NCI-H2227 treated with DMSO at 0.1 percent for 48 hours (cell line): ENCODE measurements around the gene TPRG1.

ENCODE experiments used
- DNase-seq: peaks from one replicate; lab custom pipeline; 2025; lab: John Stamatoyannopoulos, UW

TPRG1 gene

DNA sequence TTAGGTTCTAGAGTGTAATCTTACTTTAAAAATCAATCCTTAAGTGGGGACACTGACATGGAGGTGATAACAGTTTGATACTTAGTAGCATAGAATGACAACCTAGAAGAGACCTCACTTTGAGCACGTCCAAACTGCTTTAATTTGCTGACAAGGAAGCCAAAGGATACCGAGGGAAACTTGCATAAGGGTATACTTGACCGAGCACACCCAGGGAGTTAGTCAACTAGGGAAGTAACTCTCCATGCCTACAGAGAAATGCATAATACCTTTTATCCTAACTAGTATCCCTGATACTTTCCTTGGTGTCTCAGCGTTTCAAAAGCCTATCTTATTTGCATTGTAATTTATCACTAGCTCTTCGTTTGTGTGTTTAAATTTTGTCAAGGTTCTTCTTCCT, 5.5 kb upstream of the TPRG1 start:
- DNase-seq, result no peak

DNA sequence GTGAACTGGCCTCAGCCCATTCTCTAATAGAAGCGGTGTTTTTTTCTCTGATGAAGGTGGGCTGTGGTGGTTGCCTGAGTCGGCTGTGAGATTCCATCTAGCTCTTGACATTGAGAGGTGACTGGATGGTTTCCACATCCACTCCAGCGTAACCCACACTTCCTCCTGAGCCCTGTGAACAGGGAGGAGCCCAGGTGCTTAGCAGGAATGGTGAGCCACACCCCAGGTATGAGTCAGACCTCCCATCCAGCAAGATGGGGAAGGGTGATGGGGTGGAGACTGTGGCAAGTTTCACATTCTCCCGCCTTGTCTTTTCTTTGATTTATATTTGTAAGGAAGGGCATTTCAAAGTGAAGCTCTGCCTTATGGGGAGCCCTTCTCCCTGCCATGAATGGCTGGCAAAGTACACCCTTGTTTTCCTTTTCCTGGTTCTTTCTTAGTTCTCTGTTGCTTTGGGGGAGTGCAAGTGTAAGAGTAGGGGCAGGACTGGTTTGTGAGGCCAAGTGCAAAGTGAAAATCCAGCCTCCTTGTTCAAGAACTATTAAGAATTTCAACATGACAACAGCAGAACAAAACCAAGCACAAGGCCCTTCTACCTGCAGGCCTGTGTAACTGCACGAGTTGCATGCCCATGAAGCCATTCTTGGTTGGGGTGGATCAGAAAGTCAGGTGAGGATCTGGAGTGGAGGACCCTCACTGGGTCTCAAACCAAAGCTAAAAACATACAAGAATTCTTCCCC, 4.6 kb upstream of the TPRG1 start:
- DNase-seq, result no peak

DNA sequence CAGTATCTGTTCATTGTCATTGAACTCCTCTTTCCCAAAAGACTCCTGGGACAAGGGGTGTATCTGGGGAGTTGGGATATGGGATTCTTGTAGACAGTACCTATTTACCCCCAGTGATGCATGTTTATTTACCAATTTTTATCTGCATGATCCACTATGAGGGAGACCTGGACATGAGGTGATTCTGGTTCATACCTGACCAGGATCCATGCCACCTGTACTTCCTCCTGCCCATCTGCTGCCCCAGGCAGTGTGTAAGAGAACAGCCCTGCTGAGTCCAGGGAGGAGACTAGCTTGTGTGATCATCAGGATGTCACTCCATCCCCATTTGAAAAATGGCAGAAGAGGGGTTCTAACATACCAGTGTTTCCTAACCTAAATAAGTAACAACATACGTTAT, 3.1 kb upstream of the TPRG1 start:
- DNase-seq, result no peak

DNA sequence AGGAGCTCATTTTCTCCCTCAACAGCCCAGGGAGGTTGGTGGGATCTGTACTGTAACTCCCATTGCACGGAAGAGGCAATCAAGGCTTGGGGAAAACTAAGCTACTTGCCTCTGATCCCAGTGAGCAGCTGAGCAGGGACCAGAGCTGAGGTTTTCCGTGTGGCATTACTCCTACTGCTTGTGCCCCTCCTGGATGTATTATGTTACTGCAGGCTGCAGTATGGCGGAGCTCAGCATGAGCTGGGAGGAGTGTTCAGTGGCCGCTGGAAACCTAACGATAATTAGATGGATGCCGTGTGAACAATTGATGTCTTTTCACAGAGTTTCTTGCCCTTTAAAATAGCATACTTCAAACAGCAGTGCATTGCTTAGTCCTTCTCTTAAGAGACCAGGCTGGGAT, 2.0 kb upstream of the TPRG1 start:
- peak; percentile 74 for DNase-seq

DNA sequence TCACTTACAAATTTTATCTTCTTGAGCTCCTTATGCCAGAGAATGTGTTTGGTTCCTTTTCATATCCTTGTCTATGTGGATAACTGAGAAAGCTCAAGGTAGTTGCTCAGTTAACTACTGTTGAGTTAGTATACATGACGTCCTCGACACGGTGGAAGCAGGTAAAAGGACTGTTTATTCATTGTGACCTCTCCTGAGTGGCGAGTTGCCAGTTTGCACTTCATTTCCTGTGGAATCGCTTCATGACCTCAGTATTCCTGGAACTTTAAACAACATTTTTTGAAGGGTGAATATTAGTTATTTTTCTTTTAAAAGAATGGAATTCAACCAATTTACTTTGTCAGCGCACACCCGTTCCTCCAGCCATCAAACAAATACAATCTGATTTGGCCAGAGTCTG, 1.2 kb upstream of the TPRG1 start:
- no peak for DNase-seq

DNA sequence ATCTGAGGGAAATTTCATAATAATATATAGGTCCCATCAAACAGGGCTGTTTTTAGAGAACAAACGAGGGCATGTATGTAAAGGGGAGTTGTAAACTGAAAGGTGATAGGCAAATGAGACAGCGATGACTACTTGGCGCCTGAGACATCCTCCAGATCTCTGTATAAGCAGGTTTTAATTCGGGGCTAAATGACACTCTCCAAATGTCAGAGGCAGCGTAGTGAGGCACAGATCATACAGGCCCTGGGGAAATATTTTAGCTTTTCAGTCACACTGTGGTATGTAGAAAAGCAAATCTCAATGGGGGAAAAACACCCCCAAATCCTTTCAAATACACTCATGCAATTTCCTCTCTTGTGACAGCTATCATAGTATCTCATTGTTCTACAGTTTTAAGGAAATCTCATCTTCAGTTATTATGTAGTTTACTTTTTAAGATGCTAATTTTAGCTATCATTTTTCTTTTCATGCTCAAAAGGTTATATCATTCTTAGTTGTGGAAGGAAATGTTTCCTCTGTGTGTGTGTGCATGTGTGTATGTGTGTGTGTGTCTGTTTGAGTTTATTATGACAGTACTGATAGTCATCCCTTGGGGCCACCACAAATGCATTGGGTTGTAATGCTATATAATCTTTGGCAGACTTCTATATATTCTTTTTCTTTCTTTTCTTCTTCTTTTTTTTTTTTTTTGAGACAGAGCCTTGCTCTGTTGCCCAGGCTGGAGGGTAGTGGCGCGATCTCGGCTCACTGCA, 1.1 kb downstream of the TPRG1 start:
- no peak for DNase-seq

DNA sequence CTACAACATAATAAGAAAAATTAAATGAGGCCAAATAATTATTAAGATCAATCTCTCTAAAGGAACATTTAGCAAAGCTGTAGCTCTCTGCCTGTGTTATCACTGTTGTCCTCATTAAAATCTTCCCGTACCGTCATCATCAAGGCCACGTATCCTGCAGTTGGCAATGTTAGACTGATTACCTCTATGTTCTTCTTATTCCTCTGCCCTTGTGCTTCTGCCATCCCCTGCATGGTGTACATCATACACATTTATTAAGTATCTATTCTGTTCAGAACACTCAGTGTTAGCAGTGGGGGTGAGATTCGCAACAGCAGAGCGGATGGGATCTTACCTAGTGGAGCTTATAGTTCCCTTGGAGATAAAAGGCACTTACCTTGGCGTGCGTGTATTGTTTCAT, 12.8 kb downstream of the TPRG1 start:
- DNase-seq, result no peak

DNA sequence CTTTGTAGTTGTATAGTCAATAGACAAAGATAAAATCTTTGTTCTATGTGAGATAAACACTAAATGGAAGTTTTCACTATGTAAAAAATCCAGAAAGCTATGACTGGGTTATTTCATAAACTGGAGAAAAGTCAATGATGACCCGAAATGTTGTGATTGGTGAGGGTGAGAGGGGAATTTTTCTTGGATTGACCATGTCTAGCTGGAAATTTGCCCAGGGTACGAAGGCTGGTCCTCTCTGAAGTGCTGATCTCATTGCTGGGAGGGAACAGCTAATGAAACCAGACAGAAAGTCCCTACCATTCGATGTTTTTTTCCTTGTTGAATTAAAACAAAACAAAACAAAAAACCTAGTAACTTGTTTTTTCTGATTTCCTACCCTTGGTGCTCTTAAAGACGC, 14.3 kb downstream of the TPRG1 start:
- no peak for DNase-seq

DNA sequence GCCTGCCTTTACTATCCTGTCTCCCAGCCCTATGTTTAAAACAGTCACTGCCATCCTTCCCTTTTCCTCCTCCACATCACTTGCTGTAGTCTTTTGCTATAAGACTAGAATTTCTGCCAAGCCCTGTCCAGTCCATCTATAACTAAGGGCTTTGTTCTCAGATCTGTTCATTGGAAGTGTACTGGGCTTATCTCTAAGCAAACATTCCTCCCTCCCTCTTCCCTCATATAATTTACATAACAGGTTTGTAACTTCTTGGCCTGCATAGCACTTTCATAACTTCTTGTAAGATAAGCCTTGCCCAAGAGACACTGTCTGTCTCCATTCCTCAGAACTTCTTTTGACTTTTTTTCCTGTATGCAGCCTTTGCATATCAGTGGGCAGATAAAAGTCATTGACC, 16.7 kb downstream of the TPRG1 start:
- no peak for DNase-seq

DNA sequence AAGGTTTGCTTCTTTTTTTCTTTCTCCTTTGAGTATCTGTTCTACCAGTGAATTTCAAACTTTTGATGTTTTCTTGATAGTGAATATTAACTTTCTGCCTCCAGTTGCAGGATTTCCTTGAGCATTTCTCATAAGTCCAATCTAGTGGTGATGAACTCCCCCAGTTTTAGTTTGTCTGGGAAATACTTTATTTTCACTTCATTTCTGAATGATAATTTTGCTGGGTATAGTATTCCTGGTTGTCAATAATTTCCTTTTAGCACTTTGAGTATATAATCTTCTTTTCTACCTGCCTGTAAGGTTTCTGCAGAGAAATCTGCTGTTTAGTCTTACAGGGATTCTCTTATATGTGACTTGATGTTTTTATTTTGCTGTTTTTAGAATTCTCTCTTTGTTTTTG, 21.0 kb downstream of the TPRG1 start:
- DNase-seq, result no peak

DNA sequence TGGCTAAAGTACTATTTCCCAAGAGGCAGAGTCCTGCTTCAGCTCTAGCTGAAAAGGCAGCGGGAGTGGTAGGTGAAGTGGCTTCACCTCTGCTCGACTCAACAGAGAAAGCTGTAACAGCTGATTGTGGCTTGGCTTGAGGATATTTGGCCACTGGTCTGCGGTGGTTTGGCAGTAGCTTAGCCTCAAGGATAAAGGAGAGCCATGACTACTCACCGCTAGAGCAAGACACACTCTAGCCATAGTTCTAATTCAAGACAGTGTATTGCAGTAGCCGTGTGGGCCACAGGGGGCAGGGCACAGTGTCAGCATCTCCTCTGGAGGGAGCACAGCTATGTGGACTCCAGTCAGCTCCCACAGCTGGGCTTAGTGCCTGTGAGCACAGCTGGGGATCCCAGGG, 23.5 kb downstream of the TPRG1 start:
- no peak for DNase-seq

DNA sequence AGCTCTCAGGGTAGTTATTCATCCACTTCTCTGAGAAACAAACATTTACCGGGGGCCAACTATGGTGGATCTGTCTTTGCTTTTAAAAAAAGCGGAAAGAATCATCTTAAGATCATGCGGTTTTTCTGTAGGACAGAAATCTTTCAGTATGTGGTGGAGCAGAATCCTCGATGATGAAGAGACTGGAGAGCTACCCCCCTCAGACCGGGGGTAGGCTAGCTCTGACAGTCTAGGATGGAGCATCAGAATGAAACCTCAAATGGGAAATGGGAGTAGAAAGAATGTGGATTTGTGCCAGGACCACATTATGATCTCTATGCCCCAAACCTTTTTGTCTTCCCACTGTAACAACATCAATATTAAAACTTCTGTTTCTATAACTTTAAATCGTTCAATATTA, 30.3 kb downstream of the TPRG1 start:
- no peak for DNase-seq

DNA sequence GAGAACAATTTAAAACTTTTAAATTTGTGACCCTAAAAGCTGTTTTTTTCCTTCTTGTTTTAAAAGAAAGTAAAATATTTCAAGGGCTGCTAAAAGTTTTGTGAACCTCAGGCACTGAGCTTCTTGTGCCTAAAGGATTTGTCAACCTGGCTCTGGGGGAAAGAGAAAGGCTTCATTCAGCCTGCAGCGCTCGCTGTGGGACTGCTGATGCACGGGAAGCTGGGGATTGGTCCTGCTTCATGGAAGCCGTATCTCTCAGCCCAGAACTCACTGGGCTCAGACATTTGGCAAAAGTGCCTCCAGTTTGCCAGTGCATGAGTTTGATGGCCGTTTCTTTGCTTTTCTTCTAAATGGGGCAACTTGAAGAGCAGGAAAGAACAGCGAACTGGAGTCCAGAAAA, 30.8 kb downstream of the TPRG1 start:
- DNase-seq, result no peak

DNA sequence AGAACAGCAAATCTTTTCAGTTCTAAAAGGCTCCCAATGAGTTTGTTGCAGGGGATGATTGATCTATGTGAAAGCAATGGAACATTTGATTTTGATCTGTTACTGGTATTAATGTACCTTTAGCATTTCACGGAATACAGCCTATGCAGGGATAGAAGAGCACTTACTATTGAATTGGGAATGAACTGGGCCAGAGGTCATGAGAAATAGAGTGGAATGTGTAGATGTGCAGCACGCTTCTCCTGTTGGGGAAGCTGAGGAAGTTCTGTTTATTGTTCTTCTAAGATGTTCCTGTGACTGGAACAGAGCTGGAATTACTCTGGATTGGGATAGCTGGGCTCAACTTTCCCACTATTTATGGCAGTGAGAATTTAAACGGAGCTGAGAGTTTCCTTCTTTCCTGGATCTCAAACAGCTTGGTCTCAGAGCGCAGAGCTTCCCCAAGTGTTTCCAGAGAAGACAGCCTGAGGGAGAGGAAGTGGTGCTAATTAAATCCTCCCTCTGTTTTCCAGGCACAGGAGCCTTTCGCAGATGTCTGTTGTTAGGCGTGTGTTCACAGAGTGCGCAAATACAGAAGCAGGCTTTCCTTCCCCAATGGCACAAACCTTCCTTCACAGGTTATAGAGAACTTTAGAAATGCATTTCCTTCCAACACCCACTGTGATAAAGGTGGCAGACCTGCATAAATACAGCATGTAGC, 32.5 kb downstream of the TPRG1 start:
- no peak for DNase-seq

DNA sequence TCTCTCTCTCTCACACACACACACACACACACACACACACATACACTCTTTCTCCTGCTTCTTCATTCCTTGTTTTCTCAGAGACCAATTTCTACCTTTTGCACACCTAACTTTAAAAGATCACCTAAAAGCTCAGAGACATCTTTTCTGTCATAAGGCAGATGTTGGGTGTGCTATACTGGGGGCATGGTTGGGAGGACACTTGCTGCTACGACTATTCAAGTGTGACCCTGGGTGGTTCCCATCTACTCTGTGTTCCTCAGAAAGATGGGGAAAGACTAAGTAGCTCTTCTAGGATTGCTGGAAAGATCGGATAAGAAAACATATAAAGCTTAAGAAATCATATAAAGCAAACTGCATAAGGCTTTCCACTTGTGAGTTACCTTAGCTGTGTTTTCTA, 33.2 kb downstream of the TPRG1 start:
- DNase-seq, result no peak

DNA sequence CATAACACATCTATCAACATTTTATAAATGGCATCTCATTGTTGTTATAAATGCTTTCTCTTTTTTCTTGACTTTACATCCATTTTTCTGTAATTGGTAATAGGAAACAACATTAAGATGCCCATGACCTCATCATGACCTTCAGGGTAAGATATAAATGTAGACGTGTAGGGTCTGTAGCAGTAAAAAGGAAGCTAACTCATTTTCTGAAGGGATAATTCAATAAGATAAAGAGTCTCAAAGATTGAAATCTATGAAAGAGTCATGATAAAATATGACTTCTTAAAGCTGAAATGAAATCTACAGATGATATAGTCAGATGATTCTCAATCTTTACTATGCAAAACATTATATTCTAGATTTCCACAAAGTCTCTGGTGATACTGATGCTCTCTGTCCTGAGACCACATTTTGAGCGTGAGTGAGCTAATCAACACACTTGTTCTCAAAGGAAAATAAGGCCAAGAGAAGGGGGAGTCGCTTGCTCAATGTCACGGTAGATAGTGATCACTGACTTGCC, 38.5 kb downstream of the TPRG1 start:
- DNase-seq, result no peak

DNA sequence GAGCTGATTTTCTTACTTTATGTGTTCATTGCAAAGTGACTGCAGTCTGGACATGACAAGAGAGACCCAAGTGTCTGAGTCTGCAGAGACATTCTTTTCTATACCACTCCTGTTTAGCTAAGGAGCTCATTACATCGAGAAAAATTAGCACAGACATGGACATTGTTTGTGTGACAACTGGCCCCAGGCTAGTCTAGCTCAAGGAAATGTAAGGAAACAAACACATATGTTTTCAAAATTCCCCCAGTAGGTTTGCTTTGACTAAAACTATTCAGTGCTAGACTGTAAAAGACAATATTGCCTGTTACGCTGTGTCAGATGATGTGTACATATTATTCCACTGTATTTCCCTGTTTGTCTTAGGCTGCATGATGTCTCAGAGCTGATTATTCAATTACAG, 40.9 kb downstream of the TPRG1 start:
- DNase-seq, result no peak

DNA sequence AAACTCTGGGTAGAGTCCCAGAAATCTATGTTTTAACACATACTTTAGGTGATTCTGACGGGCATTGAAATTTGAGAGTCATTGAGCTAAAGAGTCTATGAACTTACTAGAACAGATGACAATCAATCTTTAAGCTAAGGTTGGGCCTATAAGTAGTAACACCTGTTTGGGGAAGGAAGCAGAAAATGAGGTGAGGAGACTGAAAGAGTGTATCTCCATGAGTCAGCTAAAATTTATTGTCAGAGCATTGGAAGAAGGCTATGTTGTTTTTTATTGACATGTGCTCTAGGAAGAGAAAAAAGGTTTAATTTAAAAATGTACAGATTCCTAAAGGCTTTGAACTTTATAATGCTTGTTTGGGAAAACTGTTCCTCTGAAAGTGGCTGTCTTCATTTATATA, 42.9 kb downstream of the TPRG1 start:
- DNase-seq, result no peak

DNA sequence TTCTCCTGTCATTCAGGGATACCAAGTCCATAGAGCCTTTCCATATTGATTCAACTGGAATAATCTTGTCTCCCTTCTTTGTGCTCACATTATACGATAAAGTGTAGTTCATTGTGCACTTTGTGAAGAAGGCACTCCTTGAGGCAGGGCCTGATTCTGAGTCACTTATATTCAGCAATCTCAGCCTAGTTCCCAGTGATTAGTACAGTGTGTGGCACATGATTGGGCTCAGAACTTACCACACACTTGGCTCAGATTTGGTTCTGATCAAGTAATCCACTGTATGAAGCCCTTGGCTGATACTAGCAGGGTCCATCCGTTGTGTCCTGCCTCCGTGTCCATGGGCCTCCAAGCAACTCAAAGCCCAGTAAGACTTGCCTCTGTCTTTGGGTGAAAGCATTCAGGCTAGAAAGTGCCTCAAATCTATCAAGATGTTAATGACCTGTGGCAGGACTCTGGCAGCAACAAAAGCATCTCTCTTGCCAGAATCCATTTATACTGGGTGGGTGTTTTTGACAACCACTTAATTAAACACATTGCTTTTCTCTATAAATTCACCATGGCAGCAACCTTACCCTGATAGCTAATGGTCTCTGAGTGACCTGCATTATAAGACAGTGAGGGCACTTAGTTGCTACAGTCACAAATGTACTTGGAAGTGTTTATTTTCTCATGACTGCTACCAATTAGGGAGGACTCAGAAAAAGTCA, 51.3 kb downstream of the TPRG1 start:
- no peak for DNase-seq

DNA sequence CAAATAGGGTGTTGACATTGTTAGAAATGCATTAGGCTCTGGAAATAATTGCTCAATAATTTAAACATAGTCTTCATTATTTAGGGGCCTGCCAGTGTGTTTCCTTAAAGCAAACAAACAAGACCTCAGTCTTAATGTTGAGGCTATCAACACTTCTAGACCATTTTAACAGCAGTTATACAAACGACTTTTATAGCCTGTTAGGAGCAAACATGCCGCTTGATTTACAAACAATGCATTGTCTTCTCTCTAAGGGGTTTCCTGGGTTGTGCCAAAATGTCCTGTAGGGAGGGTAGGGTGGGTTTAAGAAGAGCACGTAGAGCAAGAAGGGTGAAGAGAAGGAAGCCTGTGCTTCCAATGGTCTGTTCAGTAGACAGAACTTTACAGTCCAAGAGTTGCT, 53.7 kb downstream of the TPRG1 start:
- DNase-seq, result no peak

DNA sequence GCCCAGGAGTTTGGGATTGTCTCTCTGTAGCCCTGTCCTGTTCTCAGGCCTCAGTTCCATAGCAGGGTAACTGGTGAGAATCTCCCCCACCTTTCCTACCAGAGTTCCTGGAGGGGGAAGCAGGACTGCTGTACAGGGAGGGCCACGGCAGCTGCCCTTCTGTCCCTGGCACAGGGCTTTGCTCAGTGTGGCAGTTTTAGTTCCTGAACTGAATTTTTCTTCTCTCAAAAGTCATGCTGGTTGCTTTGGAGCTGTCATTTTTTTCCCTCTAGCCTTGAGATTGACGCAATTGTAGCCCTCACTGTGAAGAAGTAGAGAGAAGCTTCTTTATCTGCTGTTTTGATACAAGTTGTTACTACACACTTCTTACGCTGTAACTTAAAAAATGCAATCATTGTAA, 55.5 kb downstream of the TPRG1 start:
- no peak for DNase-seq

DNA sequence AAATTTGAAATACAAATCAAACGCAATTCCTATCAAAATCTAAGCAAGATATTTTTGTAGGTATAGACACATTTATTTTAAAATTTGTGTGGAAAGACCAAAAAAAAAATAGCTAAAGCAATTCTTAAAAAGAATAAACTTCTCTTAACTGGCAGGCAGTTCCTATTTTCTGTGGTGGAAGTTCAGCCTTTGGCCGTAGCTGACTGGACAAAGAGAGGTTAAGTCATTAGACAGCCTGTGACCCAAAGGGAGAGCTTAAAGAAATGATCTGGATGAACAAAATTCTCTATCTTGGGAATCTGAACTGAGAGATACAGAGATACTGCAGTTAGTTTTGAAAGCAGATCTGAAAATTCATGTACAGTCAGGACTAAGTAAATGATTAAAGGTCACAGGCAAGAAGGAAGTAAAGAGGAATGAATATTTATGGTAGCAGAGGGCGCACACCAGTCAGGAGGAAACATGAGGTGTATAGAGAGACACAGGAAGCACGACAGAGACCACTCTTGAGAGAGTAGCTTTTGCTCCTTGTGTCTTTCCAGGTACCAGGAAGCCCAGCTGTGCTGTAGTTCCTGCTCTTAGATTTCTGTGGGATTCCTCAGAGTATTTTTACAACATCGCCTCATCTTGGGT, 57.5 kb downstream of the TPRG1 start:
- DNase-seq, result no peak
